NT2/D1 (cell line): ENCODE data around the gene ANO1.

Experiments used
- YY1 ChIP-seq: IDR thresholded peaks from 2 replicates; pipeline ENCODE4 v1.6.1; 2011; ENCODE audit not compliant: insufficient read length, insufficient read depth
- ZNF274 ChIP-seq: IDR thresholded peaks from 2 replicates; pipeline ENCODE4 v1.6.1; 2011; ENCODE audit warnings: mild to moderate bottlenecking, low read depth, low read length

- TF ChIP-seq YY1: no peak
- no peak for TF ChIP-seq ZNF274
These were observed 45.0 kb upstream of the ANO1 start for GRCh38 chr11:70032943-70033710.
